ENCODE data around the gene EEF1G. TPM values are rescaled to one million over a fixed set of nuclear protein-coding genes. Genes with fewer than 3 reads are reported as not detected.
A peak's percentile ranks its signal among the peaks of the same experiment; 100 is the strongest.

EEF1G gene
- total and polyA plus RNA-seq, 9 of the 15 experiments (the other 6 are each of a cell fraction or from before 2014, with no cell fraction given) = 985 to 2,349 (median 2,035) TPM

GRCh38 chr11:62591448-62592145 is 17.9 kb upstream of the EEF1G start, which contains the start of gene TUT1 (continued):
- TF ChIP-seq HBP1 (CRISPR knock-in tag; IDR thresholded peaks at IDR 0.05) = no peak
- TF ChIP-seq ZNF121 (CRISPR knock-in tag; conservative IDR thresholded peaks at IDR 0.05) = no peak
- no peak for TF ChIP-seq CSDE1 (IDR thresholded peaks at IDR 0.05)
- no peak for TF ChIP-seq POLR3G (IDR thresholded peaks at IDR 0.05; ENCODE audit: extremely low read depth, insufficient read length, insufficient replicate concordance)
- TF ChIP-seq HCFC1 (IDR thresholded peaks at IDR 0.05; ENCODE audit: low read depth, low read length) = peak; percentile 91
- TF ChIP-seq PRDM10 (IDR thresholded peaks at IDR 0.05; ENCODE audit: partially characterized antibody) = peak; percentile 60
- TF ChIP-seq ZBTB7A (IDR thresholded peaks at IDR 0.05; ENCODE audit: borderline replicate concordance, control insufficient read depth, low read depth, low read length) = peak; percentile 26; the same call in 1 of the 2 replicates
- TF ChIP-seq ATF7 (IDR thresholded peaks at IDR 0.05) = peak; percentile 97
- TF ChIP-seq SNIP1 (IDR thresholded peaks at IDR 0.05; ENCODE audit: low read depth) = no peak
- TF ChIP-seq KDM1A (IDR thresholded peaks at IDR 0.05) = no peak
- no peak for TF ChIP-seq ZBTB26 (CRISPR knock-in tag; IDR thresholded peaks at IDR 0.05)
- TF ChIP-seq SAFB (IDR thresholded peaks at IDR 0.05; ENCODE audit: borderline replicate concordance, low read depth, low read length) = no peak
- no peak for TF ChIP-seq ZNF561 (CRISPR knock-in tag; conservative IDR thresholded peaks at IDR 0.05)
- no peak for TF ChIP-seq ZNF436 (CRISPR knock-in tag; IDR thresholded peaks at IDR 0.05)
- TF ChIP-seq HMGN3 (IDR thresholded peaks at IDR 0.05; ENCODE audit: borderline replicate concordance, extremely low read depth, insufficient read length, low read depth, low read length) = no peak
- no peak for TF ChIP-seq SIRT6 (IDR thresholded peaks at IDR 0.05; ENCODE audit: low read depth, low read length)
- peak; percentile 90 for TF ChIP-seq TFAP4 (CRISPR knock-in tag; IDR thresholded peaks at IDR 0.05; ENCODE audit: borderline replicate concordance)
- TF ChIP-seq CXXC5 (CRISPR knock-in tag; IDR thresholded peaks at IDR 0.05) = peak; percentile 98

Data from K562 (cell line).